SJCRH30 (cell line): ENCODE data around the gene PVR. TPM values are rescaled to one million over a fixed set of nuclear protein-coding genes. Genes with fewer than 3 reads are reported as not detected.
"Not testable (repeated sequence)": the region's sequence is repeated elsewhere in the genome, so short reads cannot be mapped to it uniquely, and the experiment has no call there.

ENCODE experiments used
- DNase-seq, 2 experiments: peaks; one replicate each; pipeline ENCODE4 v3.0.0-alpha.2; 2015 to 2020
- H3K27ac ChIP-seq: fragments of 250-450 bp; sonication (Bioruptor Pico); 2 replicates; pipeline ENCODE4 v1.5.1; 2020; ENCODE audit warnings: mild to moderate bottlenecking, moderate library complexity
- H3K27me3 ChIP-seq: fragments of 250-450 bp; sonication (Bioruptor Pico); 2 replicates; pipeline ENCODE4 v1.5.1; 2020; ENCODE audit warnings: mild to moderate bottlenecking, moderate library complexity
- H3K36me3 ChIP-seq: fragments of 250-450 bp; sonication (Bioruptor Pico); 2 replicates; pipeline ENCODE4 v1.5.1; 2020; ENCODE audit warnings: mild to moderate bottlenecking, moderate library complexity
- H3K4me1 ChIP-seq: fragments of 250-450 bp; sonication (Bioruptor Pico); 2 replicates; pipeline ENCODE4 v1.5.1; 2020; ENCODE audit warnings: mild to moderate bottlenecking, moderate library complexity
- H3K4me3 ChIP-seq: fragments of 250-450 bp; sonication (Bioruptor Pico); 2 replicates; pipeline ENCODE4 v1.5.1; 2020; ENCODE audit warnings: mild to moderate bottlenecking, moderate library complexity
- H3K9me3 ChIP-seq: fragments of 250-450 bp; sonication (Bioruptor Pico); replicated peaks from 2 replicates; pipeline ENCODE4 v1.5.1; 2020; ENCODE audit warnings: mild to moderate bottlenecking, moderate library complexity
- total RNA-seq: library from RNA; depleted of rRNA; stranded (reverse); fragments of >200 nt; shearing (Covaris generic); gene quantifications from 2 replicates; pipeline ENCODE4 v1.2.3, GENCODE V29; 2014

Gene PVR
- total RNA-seq, 1 experiment from 2014 or later: 45.4 TPM

GRCh38 chr19:44666852-44667556 lies 23.3 kb downstream of the PVR start:
- Histone ChIP-seq H3K4me3 (no peak overlapping the region), H3K27me3 (no peaks in the 10 kb centered on the region), H3K9me3 (peaks cover 1% of the 10 kb centered on the region; the same call in 1 of the 2 replicates), H3K36me3 (peaks cover 6% of the 10 kb centered on the region; the same call in 1 of the 2 replicates), H3K4me1 (peaks cover 14% of the 10 kb centered on the region), H3K27ac (no peak overlapping the region)
- DNase-seq: peak in 1 of 2 experiments; percentile 36

- Histone ChIP-seq H3K36me3 (no peaks in the 10 kb centered on the region), H3K27me3 (no peaks in the 10 kb centered on the region), H3K9me3 (peaks cover 4% of the 10 kb centered on the region; the same call in 1 of the 2 replicates), H3K4me1 (no peaks in the 10 kb centered on the region), H3K27ac (no peak overlapping the region), H3K4me3 (no peak overlapping the region)
- no peak for DNase-seq
Observed at GRCh38 chr19:44668985-44669764, 25.5 kb downstream of the PVR start.

- not testable (repeated sequence) for H3K4me1 ChIP-seq, H3K36me3 ChIP-seq, H3K27me3 ChIP-seq, H3K9me3 ChIP-seq, DNase-seq, H3K4me3 ChIP-seq, H3K27ac ChIP-seq
Observed at GRCh38 chr19:44670027-44670426, 26.3 kb downstream of the PVR start.

GRCh38 chr19:44671400-44671799 lies 27.7 kb downstream of the PVR start, which contains the start of gene CEACAM19:
Gene CEACAM19 (plus strand): TSS chr19:44671482. CDS start chr19:44671932, 450 bp downstream.
- Histone ChIP-seq H3K9me3 (peaks cover 4% of the 10 kb centered on the region; the same call in 1 of the 2 replicates), H3K36me3 (no peaks in the 10 kb centered on the region), H3K27ac (no peak within 1 kb of the TSS), H3K4me1 (no peaks in the 10 kb centered on the region), H3K27me3 (no peaks in the 10 kb centered on the region), H3K4me3 (no peak within 1 kb of the TSS)
- DNase-seq: no peak

- H3K9me3 ChIP-seq: peaks cover 4% of the 10 kb centered on the region; the same call in 1 of the 2 replicates
- H3K4me1 ChIP-seq: 0 out of 2 replicates have a peak, but pooled peaks cover under 1% of the 10 kb centered on the region
- H3K27me3 ChIP-seq: no peaks in the 10 kb centered on the region
- no peaks in the 10 kb centered on the region for H3K36me3 ChIP-seq
- H3K4me3 ChIP-seq: no peak overlapping the region
- no peak overlapping the region for H3K27ac ChIP-seq
- no peak for DNase-seq
Observed at GRCh38 chr19:44672226-44672625, 28.5 kb downstream of the PVR start.

- DNase-seq: no peak
- H3K36me3 ChIP-seq: no peaks in the 10 kb centered on the region
Observed at GRCh38 chr19:44673510-44673909, 29.8 kb downstream of the PVR start.

GRCh38 chr19:44675521-44675920 lies 31.8 kb downstream of the PVR start:
- Histone ChIP-seq H3K36me3 (no peaks in the 10 kb centered on the region), H3K27me3 (no peaks in the 10 kb centered on the region), H3K9me3 (peaks cover 4% of the 10 kb centered on the region; the same call in 1 of the 2 replicates), H3K4me3 (no peak overlapping the region), H3K27ac (no peak overlapping the region), H3K4me1 (0 out of 2 replicates have a peak, but pooled peaks cover 3% of the 10 kb centered on the region)
- DNase-seq: no peak

More at GRCh38 chr19:44673510-44673909, 29.8 kb downstream of the PVR start:
- H3K27ac ChIP-seq: no peak overlapping the region
- H3K9me3 ChIP-seq: peaks cover 4% of the 10 kb centered on the region; the same call in 1 of the 2 replicates
- H3K4me3 ChIP-seq: no peak overlapping the region
- H3K27me3 ChIP-seq: no peaks in the 10 kb centered on the region
- 0 out of 2 replicates have a peak, but pooled peaks cover 3% of the 10 kb centered on the region for H3K4me1 ChIP-seq

GRCh38 chr19:44677019-44677811 lies 33.5 kb downstream of the PVR start:
- H3K27ac ChIP-seq: peak overlapping the region; percentile 62
- H3K27me3 ChIP-seq: no peaks in the 10 kb centered on the region
- peak overlapping the region; percentile 55 for H3K4me3 ChIP-seq
- DNase-seq: peak; percentile 86 to 95
- peaks cover 1% of the 10 kb centered on the region; the same call in 1 of the 2 replicates for H3K9me3 ChIP-seq
- H3K36me3 ChIP-seq: no peaks in the 10 kb centered on the region
- H3K4me1 ChIP-seq: 0 out of 2 replicates have a peak, but pooled peaks cover 3% of the 10 kb centered on the region

GRCh38 chr19:44680536-44680935 lies 36.8 kb downstream of the PVR start:
- Histone ChIP-seq H3K27me3 (no peaks in the 10 kb centered on the region), H3K4me3 (no peak overlapping the region), H3K9me3 (no peaks in the 10 kb centered on the region), H3K27ac (no peak overlapping the region), H3K36me3 (no peaks in the 10 kb centered on the region), H3K4me1 (peaks cover 6% of the 10 kb centered on the region)
- DNase-seq: no peak

GRCh38 chr19:44681992-44682790 lies 38.5 kb downstream of the PVR start:
- Histone ChIP-seq H3K4me3 (no peak overlapping the region), H3K9me3 (no peaks in the 10 kb centered on the region), H3K36me3 (no peaks in the 10 kb centered on the region), H3K4me1 (peaks cover 13% of the 10 kb centered on the region), H3K27me3 (no peaks in the 10 kb centered on the region), H3K27ac (no peak overlapping the region)
- DNase-seq: no peak

GRCh38 chr19:44682807-44683206 lies 39.1 kb downstream of the PVR start:
- Histone ChIP-seq H3K36me3 (no peaks in the 10 kb centered on the region), H3K4me3 (no peak overlapping the region), H3K27ac (no peak overlapping the region), H3K27me3 (no peaks in the 10 kb centered on the region), H3K9me3 (no peaks in the 10 kb centered on the region), H3K4me1 (peaks cover 11% of the 10 kb centered on the region)
- no peak for DNase-seq

GRCh38 chr19:44683434-44684210 lies 39.9 kb downstream of the PVR start:
- H3K27ac ChIP-seq: no peak overlapping the region
- H3K36me3 ChIP-seq: no peaks in the 10 kb centered on the region
- peaks cover 11% of the 10 kb centered on the region for H3K4me1 ChIP-seq
- no peak overlapping the region for H3K4me3 ChIP-seq
- H3K9me3 ChIP-seq: no peaks in the 10 kb centered on the region
- DNase-seq: no peak
- H3K27me3 ChIP-seq: no peaks in the 10 kb centered on the region

GRCh38 chr19:44684396-44684795 lies 40.7 kb downstream of the PVR start:
- H3K9me3 ChIP-seq, H3K27ac ChIP-seq: not testable (repeated sequence)

More at GRCh38 chr19:44684396-44684795, 40.7 kb downstream of the PVR start:
- not testable (repeated sequence) for H3K36me3 ChIP-seq, DNase-seq, H3K4me3 ChIP-seq, H3K27me3 ChIP-seq
- peaks cover 11% of the 10 kb centered on the region for H3K4me1 ChIP-seq
